Vagina (tissue), 2 donors: ENCODE data around the gene DPEP1. TPM values are rescaled to one million over a fixed set of nuclear protein-coding genes. Genes with fewer than 3 reads are reported as not detected.
"Not testable (repeated sequence)": the region's sequence is repeated elsewhere in the genome, so short reads cannot be mapped to it uniquely, and the experiment has no call there.

Experiments
- DNase-seq, 2 donors: peaks; one replicate each; pipeline ENCODE4 v3.0.0-alpha.2; 2017; ENCODE audit errors: extremely low spot score in 2 of 2
- H3K27ac ChIP-seq: fragments of 200-600 bp; sonication (generic); one replicate; pipeline ENCODE4 v1.5.1; 2019
- H3K27me3 ChIP-seq: fragments of 200-600 bp; sonication (generic); one replicate; pipeline ENCODE4 v1.5.1; 2019
- H3K36me3 ChIP-seq, 2 donors: fragments of 200-600 bp; sonication (generic); one replicate each; pipeline ENCODE4 v1.5.1; 2017 to 2019
- H3K4me1 ChIP-seq: fragments of 200-600 bp; sonication (generic); one replicate; pipeline ENCODE4 v1.5.1; 2019
- H3K4me3 ChIP-seq, 2 donors: fragments of 200-600 bp; sonication (generic); 1 replicate in 1 of 2; 2 replicates in 1 of 2; pipeline ENCODE4 v1.5.1; 2016 to 2019
- H3K9me3 ChIP-seq: fragments of 200-600 bp; sonication (generic); one replicate; pipeline ENCODE4 v1.5.1; 2019
- CTCF ChIP-seq, 3 experiments: fragments of 450-650 bp in 2 of 3; fragments of 200-600 bp in 1 of 3; sonication (generic) in 1 of 3; IDR thresholded peaks; one replicate each; pipeline ENCODE4 v1.5.1; 2017 to 2019; ENCODE audit warnings: antibody characterized with exemption in 3 of 3, mild to moderate bottlenecking in 2 of 3, moderate library complexity in 2 of 3
- POLR2A ChIP-seq, 2 donors: fragments of 450-650 bp; IDR thresholded peaks; one replicate each; pipeline ENCODE4 v1.6.1; 2017; ENCODE audit warnings: antibody characterized with exemption in 2 of 2, mild to moderate bottlenecking in 2 of 2, moderate library complexity in 2 of 2
- POLR2AphosphoS5 ChIP-seq, 2 donors: sonication (generic); formaldehyde crosslinking; IDR thresholded peaks; one replicate each; pipeline ENCODE4 v1.9.0; 2017; ENCODE audit warnings: antibody characterized with exemption in 2 of 2, mild to moderate bottlenecking in 2 of 2, low read depth in 1 of 2; ENCODE audit not compliant: insufficient read depth in 1 of 2
- intact Hi-C: fragments of 100-400 bp; cut with DNase I; formaldehyde crosslinking; loops from one replicate; pipeline ENCODE4 v1.15.1; 2023
- total RNA-seq: library from RNA; depleted of rRNA; stranded (reverse); fragments of >200 nt; gene quantifications from one replicate; pipeline ENCODE4 v1.2.3, GENCODE V29; 2016

The DPEP1 gene
- total RNA-seq, 1 donor from 2014 or later, result not detected

- no peaks in the 10 kb centered on the region for H3K9me3 ChIP-seq
- no peaks in the 10 kb centered on the region for H3K27me3 ChIP-seq
- TF ChIP-seq POLR2A (IDR thresholded peaks at IDR 0.05), result no peak
- TF ChIP-seq CTCF (IDR thresholded peaks at IDR 0.05), result no peak
- TF ChIP-seq POLR2AphosphoS5 (IDR thresholded peaks at IDR 0.05; ENCODE audit: insufficient read depth in 1 of 2, low read depth in 1 of 2), result no peak
- no peaks in the 10 kb centered on the region for H3K4me1 ChIP-seq
- intact Hi-C loops, result no loop called here
- H3K4me3 ChIP-seq, result no peak overlapping the region
- H3K27ac ChIP-seq, result no peak overlapping the region
- no peaks in the 10 kb centered on the region for H3K36me3 ChIP-seq
- no peak for DNase-seq
These were observed 19.7 kb downstream of the DPEP1 start for GRCh38 chr16:89633064-89633631.

GRCh38 chr16:89634463-89635385 lies 21.3 kb downstream of the DPEP1 start:
- H3K4me1 ChIP-seq, H3K36me3 ChIP-seq, H3K27me3 ChIP-seq, DNase-seq, H3K27ac ChIP-seq, intact Hi-C loops, H3K9me3 ChIP-seq, H3K4me3 ChIP-seq: not testable (repeated sequence)

DNA sequence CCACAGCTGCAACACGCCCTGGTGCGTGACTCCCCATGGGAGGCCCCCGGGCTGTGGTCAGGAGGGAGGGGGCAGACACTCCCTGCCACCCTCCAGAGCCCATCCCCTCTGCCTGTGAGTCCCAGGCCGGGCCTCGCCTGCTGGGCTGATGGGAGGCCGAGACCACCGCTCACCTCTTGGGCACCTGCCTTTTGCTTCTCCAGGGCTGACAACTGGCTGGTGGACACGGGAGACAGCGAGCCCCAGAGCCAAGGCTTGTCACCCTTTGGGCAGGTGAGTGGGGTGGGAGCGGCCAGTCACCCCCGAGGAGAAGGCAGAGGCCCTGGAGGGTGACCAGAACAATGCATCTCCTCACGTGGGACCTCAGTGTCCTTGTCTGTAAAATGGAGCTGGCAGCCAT lies 23.2 kb downstream of the DPEP1 start:
- no peaks in the 10 kb centered on the region for H3K36me3 ChIP-seq
- no peak overlapping the region for H3K27ac ChIP-seq
- no peak for TF ChIP-seq CTCF (IDR thresholded peaks at IDR 0.05)
- TF ChIP-seq POLR2AphosphoS5 (IDR thresholded peaks at IDR 0.05; ENCODE audit: insufficient read depth in 1 of 2, low read depth in 1 of 2), result no peak
- TF ChIP-seq POLR2A (IDR thresholded peaks at IDR 0.05), result no peak
- no peak for DNase-seq
- no peak overlapping the region for H3K4me3 ChIP-seq
- H3K9me3 ChIP-seq, result no peaks in the 10 kb centered on the region
- no peaks in the 10 kb centered on the region for H3K27me3 ChIP-seq
- peaks cover 12% of the 10 kb centered on the region for H3K4me1 ChIP-seq
- intact Hi-C loops, result no loop called here

GRCh38 chr16:89637379-89637778 lies 23.9 kb downstream of the DPEP1 start:
- H3K36me3 ChIP-seq, result no peaks in the 10 kb centered on the region
- intact Hi-C loops, result no loop called here
- no peaks in the 10 kb centered on the region for H3K27me3 ChIP-seq
- H3K4me3 ChIP-seq, result no peak overlapping the region
- H3K4me1 ChIP-seq, result peaks cover 12% of the 10 kb centered on the region
- no peak overlapping the region for H3K27ac ChIP-seq
- DNase-seq, result no peak
- TF ChIP-seq POLR2A (IDR thresholded peaks at IDR 0.05) (no peak), POLR2AphosphoS5 (IDR thresholded peaks at IDR 0.05; ENCODE audit: insufficient read depth in 1 of 2, low read depth in 1 of 2) (no peak), CTCF (IDR thresholded peaks at IDR 0.05) (no peak)
- no peaks in the 10 kb centered on the region for H3K9me3 ChIP-seq

DNA sequence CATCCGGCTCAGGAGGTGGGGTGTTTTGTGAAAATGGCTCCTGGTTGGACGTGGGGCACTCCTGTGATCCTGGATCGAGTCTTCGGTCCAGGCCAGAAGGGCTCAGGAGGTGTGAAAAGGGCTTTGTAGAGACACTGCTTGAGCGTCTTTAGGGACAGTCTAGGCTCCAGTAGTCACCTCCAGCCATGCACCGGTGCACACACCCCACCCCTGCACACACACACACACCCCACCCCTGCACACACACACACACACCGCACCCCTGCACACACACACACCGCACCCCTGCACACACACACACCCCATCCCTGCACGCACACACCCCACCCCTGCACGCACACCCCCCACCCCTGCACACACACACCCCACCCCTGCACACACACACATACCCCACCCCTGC lies 25.0 kb downstream of the DPEP1 start:
- Histone ChIP-seq H3K9me3 (no peaks in the 10 kb centered on the region), H3K4me1 (peaks cover 12% of the 10 kb centered on the region), H3K27ac (no peak overlapping the region), H3K36me3 (no peaks in the 10 kb centered on the region), H3K4me3 (no peak overlapping the region), H3K27me3 (no peaks in the 10 kb centered on the region)
- TF ChIP-seq POLR2A (IDR thresholded peaks at IDR 0.05), result no peak
- intact Hi-C loops, result no loop called here
- no peak for DNase-seq

DNA sequence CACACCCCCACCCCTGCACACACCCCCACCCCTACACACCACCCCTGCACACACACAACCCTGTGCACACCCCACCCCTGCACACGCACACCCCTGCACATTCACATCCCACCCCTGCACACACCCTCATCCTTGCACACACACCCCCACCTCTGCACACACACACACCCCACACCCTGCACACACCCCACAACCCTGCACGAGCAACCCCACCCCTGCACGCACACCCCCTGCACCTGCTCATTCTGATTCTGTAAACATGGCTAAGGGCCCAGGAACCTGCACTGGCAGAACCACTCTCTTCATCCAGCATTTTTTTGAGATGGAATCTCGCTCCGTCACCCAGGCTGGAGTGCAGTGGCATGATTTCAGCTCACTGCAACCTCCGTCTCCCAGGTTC lies 25.9 kb downstream of the DPEP1 start:
- H3K9me3 ChIP-seq, result no peaks in the 10 kb centered on the region
- peaks cover 12% of the 10 kb centered on the region for H3K4me1 ChIP-seq
- peaks cover 0 to under 1% of the 10 kb centered on the region in 2 donors for H3K36me3 ChIP-seq
- DNase-seq, result no peak
- H3K4me3 ChIP-seq, result no peak overlapping the region
- TF ChIP-seq POLR2A (IDR thresholded peaks at IDR 0.05) (no peak), POLR2AphosphoS5 (IDR thresholded peaks at IDR 0.05; ENCODE audit: insufficient read depth in 1 of 2, low read depth in 1 of 2) (no peak), CTCF (IDR thresholded peaks at IDR 0.05) (no peak)
- intact Hi-C loops, result no loop called here
- no peak overlapping the region for H3K27ac ChIP-seq
- no peaks in the 10 kb centered on the region for H3K27me3 ChIP-seq
